Right ventricle myocardium inferior (tissue), 1 donor: ENCODE measurements around the gene TAS1R1. TPM values are rescaled to one million over a fixed set of nuclear protein-coding genes. Genes with fewer than 3 reads are reported as not detected.

ENCODE experiments used
- ATAC-seq: fragments of 200-7000 bp; cut with Tn5 transposase; one replicate; pipeline ENCODE4 v1.9.1; 2020; ENCODE audit warnings: mild to moderate bottlenecking, moderate library complexity
- DNase-seq: peaks from one replicate; pipeline ENCODE4 v3.0.0; 2021; ENCODE audit errors: missing footprints
- intact Hi-C: fragments of 100-400 bp; cut with DNase I; formaldehyde crosslinking; loops from one replicate; pipeline ENCODE4 v1.11.0; 2022
- long read RNA-seq: library from polyadenylated mRNA; unstranded; transcript quantifications from one replicate; pipeline ENCODE4 v2.0.0, GENCODE V29; 2021
- total RNA-seq: library from RNA; stranded (reverse); fragmentation: NEBNext Ultra II Directional; extraction: Animal tissue kit (Norgen Biotek cat#: 25700); gene quantifications from one replicate; pipeline ENCODE4 v1.2.1, GENCODE V29; 2021
- donor health status: DM: no; HTN: yes; CAD: no; lungs with severe emphysema.

The TAS1R1 gene
- not detected for total RNA-seq
- long read RNA-seq: 0 reads

GRCh38 chr1:6554907-6555778, at the start of gene TAS1R1:
TAS1R1 (plus strand) TSS chr1:6555307; CDS start chr1:6555374, 67 bp downstream.
- DNase-seq (no peak), ATAC-seq (peak; percentile 19)
- intact Hi-C loops: loop anchor here (1.0 to 5.0 kb wide), 2 partner anchors 46 to 72 kb away; no protein-coding TSS in a partner anchor

GRCh38 chr1:6505367-6506209, 49.5 kb upstream of the TAS1R1 start:
- intact Hi-C loops: no loop called here
- ATAC-seq (no peak), DNase-seq (no peak)

GRCh38 chr1:6506210-6507036, 48.7 kb upstream of the TAS1R1 start:
- ATAC-seq (no peak), DNase-seq (no peak)
- intact Hi-C loops: no loop called here

GRCh38 chr1:6507037-6507428, 48.1 kb upstream of the TAS1R1 start:
- ATAC-seq (no peak), DNase-seq (no peak)
- intact Hi-C loops: no loop called here

GRCh38 chr1:6507461-6507911, 47.6 kb upstream of the TAS1R1 start:
- DNase-seq (no peak), ATAC-seq (no peak)
- intact Hi-C loops: no loop called here

- no peak for ATAC-seq
- intact Hi-C loops: no loop called here
- DNase-seq: no peak
Observed at GRCh38 chr1:6508154-6508815, 46.8 kb upstream of the TAS1R1 start.

- DNase-seq: no peak
- ATAC-seq: no peak
- intact Hi-C loops: no loop called here
Observed at GRCh38 chr1:6508816-6509189, 46.3 kb upstream of the TAS1R1 start.

- peak; percentile 31 for ATAC-seq
- DNase-seq: no peak
- intact Hi-C loops: no loop called here
Observed at GRCh38 chr1:6509220-6509918, 45.7 kb upstream of the TAS1R1 start.

- ATAC-seq (peak; percentile 44), DNase-seq (no peak)
- intact Hi-C loops: no loop called here
Observed at GRCh38 chr1:6509919-6510291, 45.2 kb upstream of the TAS1R1 start.

GRCh38 chr1:6510493-6510892, 44.6 kb upstream of the TAS1R1 start:
- DNase-seq: no peak
- intact Hi-C loops: no loop called here
- ATAC-seq: no peak

- DNase-seq (no peak), ATAC-seq (no peak)
- intact Hi-C loops: no loop called here
Observed at GRCh38 chr1:6511056-6511455, 44.1 kb upstream of the TAS1R1 start.

GRCh38 chr1:6511561-6512244, 43.4 kb upstream of the TAS1R1 start:
- ATAC-seq: no peak
- no peak for DNase-seq
- intact Hi-C loops: no loop called here

- DNase-seq (no peak), ATAC-seq (no peak)
- intact Hi-C loops: no loop called here
Observed at GRCh38 chr1:6512245-6512907, 42.7 kb upstream of the TAS1R1 start.

GRCh38 chr1:6512908-6513280, 42.2 kb upstream of the TAS1R1 start:
- DNase-seq (no peak), ATAC-seq (no peak)
- intact Hi-C loops: no loop called here

- ATAC-seq (peak; percentile 47), DNase-seq (peak; percentile 53)
- intact Hi-C loops: no loop called here
Observed at GRCh38 chr1:6513320-6513801, 41.7 kb upstream of the TAS1R1 start.

GRCh38 chr1:6515771-6516170, 39.3 kb upstream of the TAS1R1 start:
- DNase-seq: peak; percentile 41
- no peak for ATAC-seq
- intact Hi-C loops: no loop called here

GRCh38 chr1:6517435-6517851, 37.7 kb upstream of the TAS1R1 start:
- DNase-seq (peak; percentile 33), ATAC-seq (no peak)
- intact Hi-C loops: no loop called here
